ENCODE data around the gene TRIM22. TPM values are rescaled to one million over a fixed set of nuclear protein-coding genes. Genes with fewer than 3 reads are reported as not detected.

TRIM22 gene
- total RNA-seq, 1 experiment from 2014 or later, result 0.61 TPM

GRCh38 chr11:5690216-5690615 lies 626 bp downstream of the TRIM22 start:
- Histone ChIP-seq H3K4me1 (ENCODE audit: control insufficient read depth in 1 of 2, insufficient read depth in 2 of 2, low read length in 2 of 2) (peaks cover 2 to 3% of the 10 kb centered on the region in 2 experiments; a peak in 2 of 4 replicates), H3K9me2 (ENCODE audit: insufficient read depth) (no peaks in the 10 kb centered on the region), H4K20me1 (ENCODE audit: insufficient read depth) (no peaks in the 10 kb centered on the region), H3K4me3 (replicated peaks in 1 of 2; ENCODE audit: low read depth in 1 of 2, low read length in 2 of 2) (no peak overlapping the region), H3K9ac (ENCODE audit: low read length) (no peak overlapping the region), H3K79me2 (ENCODE audit: insufficient read depth, low read length) (no peaks in the 10 kb centered on the region), H3K27ac (ENCODE audit: low read depth, low read length) (no peak overlapping the region), H3K27me3 (ENCODE audit: insufficient read depth, low read length) (peaks cover 13% of the 10 kb centered on the region), H3K9me3 (ENCODE audit: control insufficient read depth in 1 of 2, insufficient read depth in 1 of 2, low read depth in 1 of 2, low read length in 2 of 2) (no peaks in the 10 kb centered on the region), H2AFZ (ENCODE audit: low read depth, low read length, poor library complexity, severe bottlenecking) (peak overlapping the region; percentile 7), H3K4me2 (ENCODE audit: low read length) (no peak overlapping the region), H3K36me3 (ENCODE audit: control insufficient read depth in 1 of 2, insufficient read depth in 2 of 2, low read length in 2 of 2) (no peaks in the 10 kb centered on the region)
- BruUV-seq (replicated peaks), result no TSS peak
- RAD21 ChIA-PET (ENCODE audit: low non-redundant PET in 1 of 2, low total read pairs in 2 of 2, uncharacterized antibody in 2 of 2, unreplicated experiment in 2 of 2), result no interaction called here
- POLR2A ChIA-PET, result no interaction called here
- TF ChIP-seq POLR2AphosphoS5 (IDR thresholded peaks at IDR 0.05; ENCODE audit: low read depth, low read length), result no peak
- TF ChIP-seq POLR2A (IDR thresholded peaks at IDR 0.05; ENCODE audit: borderline replicate concordance, extremely low read depth, insufficient read depth, insufficient read length), result no peak
- no peak for TF ChIP-seq JUND (IDR thresholded peaks at IDR 0.05)
- TF ChIP-seq TCF7L2 (IDR thresholded peaks at IDR 0.05; ENCODE audit: borderline replicate concordance, extremely low read depth, insufficient read depth, insufficient read length), result no peak
- TF ChIP-seq EZH2 (IDR thresholded peaks at IDR 0.05), result no peak
- TF ChIP-seq SRF (IDR thresholded peaks at IDR 0.05; ENCODE audit: low read depth), result no peak
- ATAC-seq, result no peak
- intact Hi-C loops (cut with micrococcal nuclease), result no loop called here
- DNase-seq (ENCODE audit: low read depth, low spot score), result no peak
- CTCF ChIA-PET, result interaction anchor here (1.2 kb wide), 1 partner anchor 119 kb away, joined by 3 read pairs; no protein-coding TSS in a partner anchor

GRCh38 chr11:5690736-5691135 lies 1.1 kb downstream of the TRIM22 start:
- Histone ChIP-seq H3K4me1 (ENCODE audit: control insufficient read depth in 1 of 2, insufficient read depth in 2 of 2, low read length in 2 of 2) (no peaks in the 10 kb centered on the region), H2AFZ (ENCODE audit: low read depth, low read length, poor library complexity, severe bottlenecking) (no peak overlapping the region), H3K4me2 (ENCODE audit: low read length) (no peak overlapping the region), H3K79me2 (ENCODE audit: insufficient read depth, low read length) (no peaks in the 10 kb centered on the region), H3K9me2 (ENCODE audit: insufficient read depth) (no peaks in the 10 kb centered on the region), H3K4me3 (replicated peaks in 1 of 2; ENCODE audit: low read depth in 1 of 2, low read length in 2 of 2) (no peak overlapping the region), H3K27me3 (ENCODE audit: insufficient read depth, low read length) (peaks cover 19% of the 10 kb centered on the region), H3K9me3 (ENCODE audit: control insufficient read depth in 1 of 2, insufficient read depth in 1 of 2, low read depth in 1 of 2, low read length in 2 of 2) (no peaks in the 10 kb centered on the region), H3K36me3 (ENCODE audit: control insufficient read depth in 1 of 2, insufficient read depth in 2 of 2, low read length in 2 of 2) (no peaks in the 10 kb centered on the region), H3K27ac (ENCODE audit: low read depth, low read length) (no peak overlapping the region), H4K20me1 (ENCODE audit: insufficient read depth) (no peaks in the 10 kb centered on the region), H3K9ac (ENCODE audit: low read length) (no peak overlapping the region)
- ATAC-seq (no peak), DNase-seq (ENCODE audit: low read depth, low spot score) (no peak)
- ChIA-PET RAD21 (ENCODE audit: low non-redundant PET in 1 of 2, low total read pairs in 2 of 2, uncharacterized antibody in 2 of 2, unreplicated experiment in 2 of 2) (no interaction called here), CTCF (interaction anchor here (1.2 kb wide), 1 partner anchor 119 kb away, joined by 3 read pairs; no protein-coding TSS in a partner anchor), POLR2A (no interaction called here)
- intact Hi-C loops (cut with micrococcal nuclease), result no loop called here
- no TSS peak for BruUV-seq (replicated peaks)
- TF ChIP-seq REST (IDR thresholded peaks at IDR 0.05; ENCODE audit: low read depth), result no peak
- no peak for TF ChIP-seq POLR2AphosphoS5 (IDR thresholded peaks at IDR 0.05; ENCODE audit: low read depth, low read length)
- TF ChIP-seq EGR1 (IDR thresholded peaks at IDR 0.05; ENCODE audit: low read depth), result no peak
- TF ChIP-seq YY1 (IDR thresholded peaks at IDR 0.05; ENCODE audit: extremely low read depth, insufficient replicate concordance, low read depth, low read length), result no peak
- TF ChIP-seq CBX3 (IDR thresholded peaks at IDR 0.05; ENCODE audit: low read depth), result no peak
- TF ChIP-seq CTCF (IDR thresholded peaks at IDR 0.05 in 2 of 3, conservative IDR thresholded peaks at IDR 0.05 in 1 of 3; ENCODE audit: borderline replicate concordance in 1 of 3, insufficient read depth in 1 of 3, low read depth in 2 of 3, low read length in 2 of 3), result no peak
- TF ChIP-seq EZH2phosphoT487 (IDR thresholded peaks at IDR 0.05; ENCODE audit: borderline replicate concordance), result no peak
- no peak for TF ChIP-seq ATF3 (IDR thresholded peaks at IDR 0.05)

All from HCT116 (cell line).